ENCODE measurements around the gene DISC1.
"Not testable (repeated sequence)": the region's sequence is repeated elsewhere in the genome, so short reads cannot be mapped to it uniquely, and the experiment has no call there.

The DISC1 gene

DNA sequence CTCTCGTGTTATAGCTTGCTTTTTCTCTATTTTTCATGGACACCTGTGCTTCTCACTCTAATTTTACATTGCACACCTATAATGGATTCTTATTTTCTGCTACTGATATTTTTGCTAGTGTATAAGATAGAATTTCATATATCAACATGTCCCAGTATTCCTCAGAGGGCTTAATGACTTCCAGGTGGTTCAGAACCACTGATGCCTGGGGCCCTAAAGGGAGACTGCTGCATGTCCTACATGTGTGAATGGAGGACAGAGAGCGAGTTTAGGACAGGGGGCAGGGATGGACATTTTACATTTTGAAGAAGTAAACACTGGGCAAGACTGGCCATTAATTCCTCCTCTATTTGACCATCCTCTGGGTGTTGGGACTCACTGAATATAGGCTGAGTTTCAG, 100.6 kb downstream of the DISC1 start:
- no peak for TF ChIP-seq EZH2phosphoT487 (conservative IDR thresholded peaks at IDR 0.05; ENCODE audit: low read length)
- Histone ChIP-seq H3F3A (ENCODE audit: insufficient read depth) (no peaks in the 10 kb centered on the region), H3K4me3 (ENCODE audit: insufficient read depth, low read length, poor library complexity, severe bottlenecking) (no peak overlapping the region), H3K36me3 (ENCODE audit: low read length) (no peaks in the 10 kb centered on the region), H2AFZ (ENCODE audit: low read depth, low read length, severe bottlenecking) (no peak overlapping the region), H3K4me2 (ENCODE audit: low read depth, low read length, poor library complexity, severe bottlenecking) (no peak overlapping the region), H4K20me1 (ENCODE audit: low read depth, low read length) (no peaks in the 10 kb centered on the region), H3K9ac (ENCODE audit: low read length) (no peak overlapping the region), H3K9me3 (ENCODE audit: insufficient read depth, low read length) (no peaks in the 10 kb centered on the region), H3K27me3 (ENCODE audit: low read length) (no peaks in the 10 kb centered on the region), H3K9me2 (replicated peaks; ENCODE audit: insufficient read depth, low read length) (no peaks in the 10 kb centered on the region), H3K27ac (ENCODE audit: low read depth, low read length) (no peak overlapping the region), H3K79me2 (ENCODE audit: insufficient read depth, low read length) (no peaks in the 10 kb centered on the region)

DNA sequence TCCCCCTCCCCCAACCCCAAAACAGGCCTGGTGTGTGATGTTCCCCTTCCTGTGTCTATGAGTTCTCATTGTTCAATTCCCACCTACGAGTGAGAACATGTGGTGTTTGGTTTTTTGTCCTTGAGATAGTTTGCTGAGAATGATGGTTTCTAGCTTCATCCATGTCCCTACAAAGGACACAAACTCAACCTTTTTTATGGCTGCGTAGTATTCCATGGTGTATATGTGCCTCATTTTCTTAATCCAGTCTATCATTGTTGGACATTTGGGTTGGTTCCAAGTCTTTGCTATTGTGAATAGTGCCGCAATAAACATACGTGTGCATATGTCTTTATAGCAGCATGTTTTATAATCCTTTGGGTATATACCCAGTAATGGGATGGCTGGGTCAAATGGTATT, 102.4 kb downstream of the DISC1 start:
- H3K79me2 ChIP-seq (ENCODE audit: insufficient read depth, low read length); H3F3A ChIP-seq (ENCODE audit: insufficient read depth): not testable (repeated sequence)

DNA sequence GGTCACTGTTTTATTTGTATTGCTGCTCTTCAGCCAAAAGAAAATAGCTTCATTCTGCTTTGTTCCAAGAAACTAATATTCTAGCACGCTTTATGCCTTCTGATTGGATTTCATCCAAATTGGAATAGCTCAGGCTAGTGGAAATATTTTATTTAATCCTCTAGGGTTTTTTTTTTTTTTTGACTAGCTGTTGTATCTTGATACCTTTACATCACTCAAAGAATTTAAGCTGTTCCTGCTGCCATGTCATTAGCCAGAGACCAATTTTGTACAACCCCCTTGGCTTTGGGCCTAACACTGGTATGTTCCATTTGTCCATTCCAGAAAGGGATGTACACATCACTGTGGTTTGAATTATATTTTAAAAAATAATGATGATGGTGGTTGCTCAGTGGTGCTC, 103.0 kb downstream of the DISC1 start:
- no peaks in the 10 kb centered on the region for H3K79me2 ChIP-seq (ENCODE audit: insufficient read depth, low read length)
- no peak overlapping the region for H2AFZ ChIP-seq (ENCODE audit: low read depth, low read length, severe bottlenecking)
- no peaks in the 10 kb centered on the region for H3F3A ChIP-seq (ENCODE audit: insufficient read depth)
- H3K27ac ChIP-seq (ENCODE audit: low read depth, low read length): no peak overlapping the region
- no peaks in the 10 kb centered on the region for H3K36me3 ChIP-seq (ENCODE audit: low read length)
- no peaks in the 10 kb centered on the region for H3K9me2 ChIP-seq (replicated peaks; ENCODE audit: insufficient read depth, low read length)
- TF ChIP-seq, protein P1, sequence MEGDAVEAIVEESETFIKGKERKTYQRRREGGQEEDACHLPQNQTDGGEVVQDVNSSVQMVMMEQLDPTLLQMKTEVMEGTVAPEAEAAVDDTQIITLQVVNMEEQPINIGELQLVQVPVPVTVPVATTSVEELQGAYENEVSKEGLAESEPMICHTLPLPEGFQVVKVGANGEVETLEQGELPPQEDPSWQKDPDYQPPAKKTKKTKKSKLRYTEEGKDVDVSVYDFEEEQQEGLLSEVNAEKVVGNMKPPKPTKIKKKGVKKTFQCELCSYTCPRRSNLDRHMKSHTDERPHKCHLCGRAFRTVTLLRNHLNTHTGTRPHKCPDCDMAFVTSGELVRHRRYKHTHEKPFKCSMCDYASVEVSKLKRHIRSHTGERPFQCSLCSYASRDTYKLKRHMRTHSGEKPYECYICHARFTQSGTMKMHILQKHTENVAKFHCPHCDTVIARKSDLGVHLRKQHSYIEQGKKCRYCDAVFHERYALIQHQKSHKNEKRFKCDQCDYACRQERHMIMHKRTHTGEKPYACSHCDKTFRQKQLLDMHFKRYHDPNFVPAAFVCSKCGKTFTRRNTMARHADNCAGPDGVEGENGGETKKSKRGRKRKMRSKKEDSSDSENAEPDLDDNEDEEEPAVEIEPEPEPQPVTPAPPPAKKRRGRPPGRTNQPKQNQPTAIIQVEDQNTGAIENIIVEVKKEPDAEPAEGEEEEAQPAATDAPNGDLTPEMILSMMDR (IDR thresholded peaks at IDR 0.05; ENCODE audit: insufficient read depth, low read length, poor library complexity, severe bottlenecking): no peak
- TF ChIP-seq EZH2phosphoT487 (conservative IDR thresholded peaks at IDR 0.05; ENCODE audit: low read length): no peak
- no peak overlapping the region for H3K9ac ChIP-seq (ENCODE audit: low read length)
- no peaks in the 10 kb centered on the region for H4K20me1 ChIP-seq (ENCODE audit: low read depth, low read length)
- H3K27me3 ChIP-seq (ENCODE audit: low read length): no peaks in the 10 kb centered on the region
- H3K9me3 ChIP-seq (ENCODE audit: insufficient read depth, low read length): no peaks in the 10 kb centered on the region
- H3K4me2 ChIP-seq (ENCODE audit: low read depth, low read length, poor library complexity, severe bottlenecking): no peak overlapping the region
- H3K4me3 ChIP-seq (ENCODE audit: insufficient read depth, low read length, poor library complexity, severe bottlenecking): no peak overlapping the region

More for the DNA sequence above, 102.4 kb downstream of the DISC1 start:
- not testable (repeated sequence) for H3K27me3 ChIP-seq (ENCODE audit: low read length); H3K9me3 ChIP-seq (ENCODE audit: insufficient read depth, low read length); H3K4me2 ChIP-seq (ENCODE audit: low read depth, low read length, poor library complexity, severe bottlenecking); H3K36me3 ChIP-seq (ENCODE audit: low read length); H3K4me3 ChIP-seq (ENCODE audit: insufficient read depth, low read length, poor library complexity, severe bottlenecking); H3K27ac ChIP-seq (ENCODE audit: low read depth, low read length); H3K9ac ChIP-seq (ENCODE audit: low read length); H3K9me2 ChIP-seq (replicated peaks; ENCODE audit: insufficient read depth, low read length); H2AFZ ChIP-seq (ENCODE audit: low read depth, low read length, severe bottlenecking); H4K20me1 ChIP-seq (ENCODE audit: low read depth, low read length)

DNA sequence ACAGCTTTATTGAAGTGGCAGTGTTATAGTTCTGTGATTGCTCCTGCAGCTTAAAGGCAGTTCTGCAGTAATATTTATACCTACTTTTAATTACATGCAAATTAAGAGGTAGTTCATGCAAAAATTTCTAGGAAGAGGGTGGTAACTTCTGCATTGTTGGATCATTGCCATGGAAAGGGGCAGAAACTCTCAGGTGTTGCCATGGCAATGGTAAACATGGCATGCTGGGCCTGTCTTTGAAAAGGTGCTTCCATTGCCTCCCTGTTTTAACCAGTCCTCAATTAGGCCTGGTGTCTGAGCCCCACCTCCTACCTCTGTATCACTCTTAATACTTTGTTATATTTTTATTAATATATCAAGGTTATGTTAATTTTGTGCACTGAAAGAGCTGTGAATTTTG, 104.7 kb downstream of the DISC1 start:
- Histone ChIP-seq H3K36me3 (ENCODE audit: low read length) (no peaks in the 10 kb centered on the region), H2AFZ (ENCODE audit: low read depth, low read length, severe bottlenecking) (no peak overlapping the region), H3K9ac (ENCODE audit: low read length) (no peak overlapping the region), H3K4me2 (ENCODE audit: low read depth, low read length, poor library complexity, severe bottlenecking) (no peak overlapping the region), H3F3A (ENCODE audit: insufficient read depth) (no peaks in the 10 kb centered on the region), H4K20me1 (ENCODE audit: low read depth, low read length) (no peaks in the 10 kb centered on the region), H3K27ac (ENCODE audit: low read depth, low read length) (no peak overlapping the region), H3K9me3 (ENCODE audit: insufficient read depth, low read length) (no peaks in the 10 kb centered on the region), H3K79me2 (ENCODE audit: insufficient read depth, low read length) (no peaks in the 10 kb centered on the region), H3K9me2 (replicated peaks; ENCODE audit: insufficient read depth, low read length) (no peaks in the 10 kb centered on the region), H3K27me3 (ENCODE audit: low read length) (no peaks in the 10 kb centered on the region), H3K4me3 (ENCODE audit: insufficient read depth, low read length, poor library complexity, severe bottlenecking) (no peak overlapping the region)
- TF ChIP-seq EZH2phosphoT487 (conservative IDR thresholded peaks at IDR 0.05; ENCODE audit: low read length): no peak
- TF ChIP-seq, protein P1 (IDR thresholded peaks at IDR 0.05; ENCODE audit: insufficient read depth, low read length, poor library complexity, severe bottlenecking): no peak
